OCI-LY1 (cell line): ENCODE measurements around the gene SCAMP5.
A peak's percentile ranks its signal among the peaks of the same experiment; 100 is the strongest.

Experiments
- EZH2 ChIP-seq: fragments of 200-600 bp; sonication (generic), shearing (Covaris generic); IDR thresholded peaks from 2 replicates; pipeline ENCODE4 v1.8.0; 2017; ENCODE audit warnings: borderline replicate concordance, mixed run types, mild to moderate bottlenecking, antibody characterized with exemption, low read length, moderate library complexity, mixed read lengths
- TF ChIP-seq, protein P1 (sequence below): fragments of 200-600 bp; sonication (generic), shearing (Covaris generic); IDR thresholded peaks from 2 replicates; pipeline ENCODE4 v1.5.1; 2017; ENCODE audit warnings: mild to moderate bottlenecking, antibody characterized with exemption, low read length, moderate library complexity, mixed read lengths

- TF ChIP-seq, protein P1, sequence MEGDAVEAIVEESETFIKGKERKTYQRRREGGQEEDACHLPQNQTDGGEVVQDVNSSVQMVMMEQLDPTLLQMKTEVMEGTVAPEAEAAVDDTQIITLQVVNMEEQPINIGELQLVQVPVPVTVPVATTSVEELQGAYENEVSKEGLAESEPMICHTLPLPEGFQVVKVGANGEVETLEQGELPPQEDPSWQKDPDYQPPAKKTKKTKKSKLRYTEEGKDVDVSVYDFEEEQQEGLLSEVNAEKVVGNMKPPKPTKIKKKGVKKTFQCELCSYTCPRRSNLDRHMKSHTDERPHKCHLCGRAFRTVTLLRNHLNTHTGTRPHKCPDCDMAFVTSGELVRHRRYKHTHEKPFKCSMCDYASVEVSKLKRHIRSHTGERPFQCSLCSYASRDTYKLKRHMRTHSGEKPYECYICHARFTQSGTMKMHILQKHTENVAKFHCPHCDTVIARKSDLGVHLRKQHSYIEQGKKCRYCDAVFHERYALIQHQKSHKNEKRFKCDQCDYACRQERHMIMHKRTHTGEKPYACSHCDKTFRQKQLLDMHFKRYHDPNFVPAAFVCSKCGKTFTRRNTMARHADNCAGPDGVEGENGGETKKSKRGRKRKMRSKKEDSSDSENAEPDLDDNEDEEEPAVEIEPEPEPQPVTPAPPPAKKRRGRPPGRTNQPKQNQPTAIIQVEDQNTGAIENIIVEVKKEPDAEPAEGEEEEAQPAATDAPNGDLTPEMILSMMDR: peak; percentile 99
- TF ChIP-seq EZH2: no peak
These were observed 45.1 kb upstream of the SCAMP5 start for GRCh38 chr15:74950078-74950908.
